Fibroblast of the aortic adventitia (primary cell): ENCODE results near the gene SCFD1. TPM values are rescaled to one million over a fixed set of nuclear protein-coding genes. Genes with fewer than 3 reads are reported as not detected.
"Not testable (repeated sequence)": the region's sequence is repeated elsewhere in the genome, so short reads cannot be mapped to it uniquely, and the experiment has no call there.

Experiments used
- DNase-seq: peaks from one replicate; pipeline ENCODE4 v3.0.0-alpha.2; 2010; ENCODE audit warnings: low read depth
- H3K4me3 ChIP-seq: 2 replicates; pipeline ENCODE4 v1.5.1; 2011; ENCODE audit warnings: low read depth, mild to moderate bottlenecking, control low read depth, low read length, moderate library complexity
- CTCF ChIP-seq: IDR thresholded peaks from 2 replicates; pipeline ENCODE4 v1.5.1; 2011; ENCODE audit warnings: mild to moderate bottlenecking, low read length, control low read depth, inconsistent platforms; ENCODE audit not compliant: insufficient read depth
- total RNA-seq: library from RNA; depleted of rRNA; stranded (reverse); fragments of >200 nt; gene quantifications from 2 replicates; pipeline ENCODE4 v1.2.3, GENCODE V29; 2012; ENCODE audit warnings: low replicate concordance

Gene SCFD1
- total RNA-seq, 1 donor, result 125 TPM

DNA sequence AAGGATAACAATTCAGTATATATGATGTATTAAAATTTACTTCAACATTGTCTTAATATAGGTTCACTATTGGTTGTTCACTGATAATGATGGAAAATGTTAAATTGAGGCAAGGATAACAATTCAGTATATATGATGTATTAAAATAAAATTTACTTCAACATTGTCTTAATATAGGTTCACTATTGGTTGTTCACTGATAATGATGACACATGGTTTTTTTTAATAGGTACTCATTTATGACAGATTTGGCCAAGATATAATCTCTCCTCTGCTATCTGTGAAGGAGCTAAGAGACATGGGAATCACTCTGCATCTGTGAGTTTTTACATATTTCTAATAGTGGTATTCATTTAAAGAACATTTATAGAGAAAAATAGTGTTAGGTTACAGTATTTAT lies 8.1 kb downstream of the SCFD1 start:
- DNase-seq, result no peak
- H3K4me3 ChIP-seq, result no peak overlapping the region
- no peak for TF ChIP-seq CTCF

DNA sequence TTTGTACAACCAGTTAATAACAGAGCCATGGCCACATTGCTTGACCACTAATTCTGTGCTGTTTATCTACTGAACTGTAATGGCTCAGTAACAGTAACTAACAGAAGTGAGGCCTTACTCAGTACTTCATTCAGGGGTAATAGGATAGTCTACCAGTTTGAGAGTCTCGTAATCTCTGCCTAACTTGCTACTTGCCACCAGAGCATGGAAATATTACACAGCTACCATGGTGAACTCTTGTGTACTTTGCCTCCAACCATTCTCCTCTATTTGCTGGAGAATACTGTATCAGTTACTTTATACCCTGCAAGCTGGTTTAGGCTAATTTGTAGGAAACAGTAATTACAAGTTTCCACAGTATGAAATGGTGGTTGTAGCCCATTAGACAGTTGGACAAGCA lies 10.6 kb downstream of the SCFD1 start:
- TF ChIP-seq CTCF, result no peak
- H3K4me3 ChIP-seq, result no peak overlapping the region
- no peak for DNase-seq

DNA sequence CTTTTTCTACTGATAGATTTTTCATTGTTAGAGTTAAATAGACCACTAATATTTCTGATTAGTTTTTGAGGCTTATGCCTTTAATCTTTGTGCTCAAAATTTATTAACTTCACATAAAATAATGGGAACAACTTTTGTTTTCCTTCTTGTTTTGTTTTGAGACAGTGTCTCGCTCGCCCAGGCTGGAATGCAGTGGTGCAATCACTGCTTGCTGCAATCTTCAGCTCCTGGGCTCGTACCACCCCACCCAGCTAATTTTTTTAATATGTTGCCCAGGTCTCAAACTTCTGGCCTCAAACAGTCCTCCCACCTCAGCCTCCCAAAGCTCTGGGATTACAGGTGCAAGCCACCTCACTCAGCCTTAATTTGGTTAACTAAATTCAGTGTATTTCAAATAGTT lies 16.8 kb downstream of the SCFD1 start:
- no peak overlapping the region for H3K4me3 ChIP-seq
- DNase-seq, result no peak
- TF ChIP-seq CTCF, result no peak

- DNase-seq, result no peak
- no peak overlapping the region for H3K4me3 ChIP-seq
- TF ChIP-seq CTCF, result no peak
These were observed 19.1 kb downstream of the SCFD1 start for GRCh38 chr14:30641207-30641606.

DNA sequence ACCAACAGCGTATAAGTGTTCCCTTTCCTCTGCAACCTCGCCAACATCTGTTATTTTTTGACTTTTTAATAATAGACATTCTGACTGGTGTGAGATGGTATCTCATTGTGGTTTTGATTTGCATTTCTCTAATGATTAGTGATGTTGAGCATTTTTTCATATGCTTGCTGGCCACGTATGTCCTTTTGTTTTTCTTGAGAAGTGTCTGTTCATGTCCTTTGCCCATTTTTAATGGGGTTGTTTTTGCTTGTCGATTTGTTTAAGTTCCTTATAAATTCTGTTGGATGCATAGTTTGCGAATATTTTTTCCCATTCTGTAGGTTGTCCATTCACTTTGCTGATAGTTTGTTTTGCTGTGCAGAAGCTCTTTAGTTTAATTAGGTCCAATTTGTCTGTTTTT lies 22.3 kb downstream of the SCFD1 start:
- not testable (repeated sequence) for DNase-seq, H3K4me3 ChIP-seq

- no peak for TF ChIP-seq CTCF
- DNase-seq, result no peak
- no peak overlapping the region for H3K4me3 ChIP-seq
These were observed 23.5 kb downstream of the SCFD1 start for GRCh38 chr14:30645600-30645999.

- no peak overlapping the region for H3K4me3 ChIP-seq
- no peak for DNase-seq
- no peak for TF ChIP-seq CTCF
These were observed 26.4 kb downstream of the SCFD1 start for GRCh38 chr14:30648471-30648870.
